ENCODE measurements around the gene AHDC1.
"Not testable (repeated sequence)": the region's sequence is repeated elsewhere in the genome, so short reads cannot be mapped to it uniquely, and the experiment has no call there.

The AHDC1 gene

GRCh38 chr1:27633640-27634176 lies 29.8 kb upstream of the AHDC1 start:
- DNase-seq, result no peak

- DNase-seq, result no peak
Measured at GRCh38 chr1:27633298-27633610, 29.3 kb upstream of the AHDC1 start.

- no peak for DNase-seq
Measured at GRCh38 chr1:27632387-27633297, 28.7 kb upstream of the AHDC1 start.

- DNase-seq, result no peak
Measured at GRCh38 chr1:27630859-27631491, 27.0 kb upstream of the AHDC1 start.

- no peak for DNase-seq
Measured at GRCh38 chr1:27628712-27629111, 24.8 kb upstream of the AHDC1 start.

- not testable (repeated sequence) for DNase-seq
Measured at GRCh38 chr1:27627733-27628132, 23.8 kb upstream of the AHDC1 start.

- no peak for DNase-seq
Measured at GRCh38 chr1:27627061-27627460, 23.1 kb upstream of the AHDC1 start.

GRCh38 chr1:27626031-27626935 lies 22.3 kb upstream of the AHDC1 start:
- no peak for DNase-seq

GRCh38 chr1:27624467-27625178 lies 20.7 kb upstream of the AHDC1 start:
- DNase-seq, result no peak

GRCh38 chr1:27623327-27624212 lies 19.6 kb upstream of the AHDC1 start:
- DNase-seq, result no peak

GRCh38 chr1:27622828-27623227 lies 18.9 kb upstream of the AHDC1 start:
- DNase-seq, result no peak

- DNase-seq, result no peak
Measured at GRCh38 chr1:27621051-27621920, 17.3 kb upstream of the AHDC1 start.

GRCh38 chr1:27619782-27620438 lies 16.0 kb upstream of the AHDC1 start:
- not testable (repeated sequence) for DNase-seq

- no peak for DNase-seq
Measured at GRCh38 chr1:27618341-27619082, 14.6 kb upstream of the AHDC1 start.

- no peak for DNase-seq
Measured at GRCh38 chr1:27617420-27617819, 13.5 kb upstream of the AHDC1 start.

GRCh38 chr1:27616441-27616840 lies 12.5 kb upstream of the AHDC1 start:
- no peak for DNase-seq

- DNase-seq, result no peak
Measured at GRCh38 chr1:27615346-27616192, 11.6 kb upstream of the AHDC1 start.

All from NCI-H2227 treated with DMSO at 0.1 percent for 48 hours (cell line).